ENCODE results near the gene LEKR1. TPM values are rescaled to one million over a fixed set of nuclear protein-coding genes. Genes with fewer than 3 reads are reported as not detected.

LEKR1 gene
- total RNA-seq, 1 donor from 2014 or later: 1.8 TPM

- Mint-ChIP-seq H3K9me3 (no peaks in the 10 kb centered on the region), H3K27ac (ENCODE audit: unreplicated experiment) (no peak overlapping the region), H3K4me1 (no peaks in the 10 kb centered on the region), H3K4me3 (no peak overlapping the region), H3K36me3 (ENCODE audit: low read depth) (no peaks in the 10 kb centered on the region), H3K27me3 (ENCODE audit: low read depth) (no peaks in the 10 kb centered on the region)
- no peak for DNase-seq (ENCODE audit: low read depth, low spot score)
- no peak for TF ChIP-seq CTCF (conservative IDR thresholded peaks at IDR 0.05)
Observed at GRCh38 chr3:156834962-156835535, 8.9 kb downstream of the LEKR1 start.

- no peaks in the 10 kb centered on the region for H3K4me1 Mint-ChIP-seq
- H3K9me3 Mint-ChIP-seq: no peaks in the 10 kb centered on the region
- TF ChIP-seq CTCF (conservative IDR thresholded peaks at IDR 0.05): no peak
- no peaks in the 10 kb centered on the region for H3K36me3 Mint-ChIP-seq (ENCODE audit: low read depth)
- H3K4me3 Mint-ChIP-seq: no peak overlapping the region
- no peak for DNase-seq (ENCODE audit: low read depth, low spot score)
- H3K27ac Mint-ChIP-seq (ENCODE audit: unreplicated experiment): no peak overlapping the region
- no peaks in the 10 kb centered on the region for H3K27me3 Mint-ChIP-seq (ENCODE audit: low read depth)
Observed at GRCh38 chr3:156836701-156837100, 10.5 kb downstream of the LEKR1 start.

- no peak for DNase-seq (ENCODE audit: low read depth, low spot score)
- no peaks in the 10 kb centered on the region for H3K36me3 Mint-ChIP-seq (ENCODE audit: low read depth)
- H3K27me3 Mint-ChIP-seq (ENCODE audit: low read depth): no peaks in the 10 kb centered on the region
- no peaks in the 10 kb centered on the region for H3K4me1 Mint-ChIP-seq
- no peak overlapping the region for H3K27ac Mint-ChIP-seq (ENCODE audit: unreplicated experiment)
- no peak overlapping the region for H3K4me3 Mint-ChIP-seq
- no peak for TF ChIP-seq CTCF (conservative IDR thresholded peaks at IDR 0.05)
- H3K9me3 Mint-ChIP-seq: no peaks in the 10 kb centered on the region
Observed at GRCh38 chr3:156837115-156837514, 11.0 kb downstream of the LEKR1 start.

GRCh38 chr3:156838035-156838434 lies 11.9 kb downstream of the LEKR1 start:
- H3K4me3 Mint-ChIP-seq: no peak overlapping the region
- TF ChIP-seq CTCF (conservative IDR thresholded peaks at IDR 0.05): no peak
- no peak overlapping the region for H3K27ac Mint-ChIP-seq (ENCODE audit: unreplicated experiment)
- H3K36me3 Mint-ChIP-seq (ENCODE audit: low read depth): no peaks in the 10 kb centered on the region
- no peak for DNase-seq (ENCODE audit: low read depth, low spot score)
- H3K4me1 Mint-ChIP-seq: no peaks in the 10 kb centered on the region
- no peaks in the 10 kb centered on the region for H3K9me3 Mint-ChIP-seq
- H3K27me3 Mint-ChIP-seq (ENCODE audit: low read depth): no peaks in the 10 kb centered on the region

GRCh38 chr3:156840826-156841689 lies 14.9 kb downstream of the LEKR1 start:
- H3K27ac Mint-ChIP-seq (ENCODE audit: unreplicated experiment): no peak overlapping the region

More at GRCh38 chr3:156840826-156841689, 14.9 kb downstream of the LEKR1 start:
- H3K9me3 Mint-ChIP-seq: no peaks in the 10 kb centered on the region
- DNase-seq (ENCODE audit: low read depth, low spot score): no peak
- H3K27me3 Mint-ChIP-seq (ENCODE audit: low read depth): no peaks in the 10 kb centered on the region
- H3K36me3 Mint-ChIP-seq (ENCODE audit: low read depth): no peaks in the 10 kb centered on the region
- TF ChIP-seq CTCF (conservative IDR thresholded peaks at IDR 0.05): no peak
- no peak overlapping the region for H3K4me3 Mint-ChIP-seq
- no peaks in the 10 kb centered on the region for H3K4me1 Mint-ChIP-seq

All from neural crest cell (in vitro differentiated cells).